GM12878 (cell line): Measurements from ENCODE around the gene SLC12A7.
"Not testable (repeated sequence)": the region's sequence is repeated elsewhere in the genome, so short reads cannot be mapped to it uniquely, and the experiment has no call there.

ENCODE experiments used
- BCLAF1 ChIP-seq: fragments of 450-650 bp; IDR thresholded peaks from 2 replicates; pipeline ENCODE4 v1.6.1; 2017; ENCODE audit warnings: antibody characterized with exemption, mild to moderate bottlenecking, moderate library complexity
- CHD2 ChIP-seq: IDR thresholded peaks from 2 replicates; pipeline ENCODE4 v1.6.1; 2011; ENCODE audit warnings: low read depth, low read length, improper control_type of control experiment, borderline replicate concordance
- CTCF ChIP-seq, 3 experiments: IDR thresholded peaks in 2 of 3; conservative IDR thresholded peaks in 1 of 3; 2 replicates each; pipeline ENCODE4 v1.5.1; 2011; ENCODE audit warnings: low read depth in 3 of 3, low read length in 3 of 3, mild to moderate bottlenecking in 3 of 3, control low read depth in 2 of 3, moderate library complexity in 2 of 3, inconsistent platforms in 1 of 3, mixed read lengths in 1 of 3; ENCODE audit not compliant: control insufficient read depth in 2 of 3, insufficient read depth in 1 of 3; ENCODE audit errors: extremely low read depth in 1 of 3
- ESRRA ChIP-seq: IDR thresholded peaks from 2 replicates; pipeline ENCODE4 v1.6.1; 2012; ENCODE audit warnings: mild to moderate bottlenecking, low read length, improper control_type of control experiment
- ETV6 ChIP-seq, 2 experiments: fragments of 450-650 bp in 1 of 2; IDR thresholded peaks in 1 of 2; conservative IDR thresholded peaks in 1 of 2; 2 replicates each; pipeline ENCODE4 v1.6.1; 2014; ENCODE audit warnings: antibody characterized with exemption in 1 of 2, borderline replicate concordance in 1 of 2, low read depth in 1 of 2, mild to moderate bottlenecking in 1 of 2, moderate library complexity in 1 of 2
- GABPA ChIP-seq: IDR thresholded peaks from 2 replicates; pipeline ENCODE4 v1.6.1; 2014; ENCODE audit warnings: antibody characterized with exemption, low read depth, mild to moderate bottlenecking, inconsistent platforms
- NFXL1 ChIP-seq: fragments of 450-650 bp; IDR thresholded peaks from 2 replicates; pipeline ENCODE4 v1.6.1; 2017; ENCODE audit warnings: antibody characterized with exemption, mild to moderate bottlenecking, borderline replicate concordance
- PBX3 ChIP-seq: IDR thresholded peaks from 2 replicates; pipeline ENCODE4 v1.6.1; 2011; ENCODE audit warnings: mild to moderate bottlenecking, low read depth, low read length, moderate library complexity; ENCODE audit not compliant: insufficient replicate concordance
- POLR2AphosphoS5 ChIP-seq: IDR thresholded peaks from 2 replicates; pipeline ENCODE4 v1.6.1; 2011; ENCODE audit warnings: mild to moderate bottlenecking, low read length, inconsistent platforms
- SMC3 ChIP-seq: IDR thresholded peaks from 2 replicates; pipeline ENCODE4 v1.6.1; 2011; ENCODE audit warnings: low read length, improper control_type of control experiment, borderline replicate concordance
- SREBF2 ChIP-seq: IDR thresholded peaks from 2 replicates; pipeline ENCODE4 v1.6.1; 2012; ENCODE audit warnings: mild to moderate bottlenecking, low read length
- STAT3 ChIP-seq: IDR thresholded peaks from 2 replicates; pipeline ENCODE4 v1.6.1; 2011; ENCODE audit warnings: low read depth, low read length, improper control_type of control experiment

GRCh38 chr5:1083026-1083425, 28.8 kb downstream of the SLC12A7 start:
- TF ChIP-seq BCLAF1; PBX3; NFXL1; POLR2AphosphoS5; ETV6 (conservative IDR thresholded peaks at IDR 0.05 in 1 of 2, IDR thresholded peaks at IDR 0.05 in 1 of 2; ENCODE audit: borderline replicate concordance in 1 of 2, low read depth in 1 of 2); CHD2; CTCF (IDR thresholded peaks at IDR 0.05 in 2 of 3, conservative IDR thresholded peaks at IDR 0.05 in 1 of 3; ENCODE audit: control insufficient read depth in 2 of 3, extremely low read depth in 1 of 3, insufficient read depth in 1 of 3, low read depth in 3 of 3, low read length in 3 of 3); SMC3; GABPA; STAT3; SREBF2; ESRRA: not testable (repeated sequence)
